CD1c-positive myeloid dendritic cell (primary cell): ENCODE measurements around the gene DLGAP4.
"Not testable (repeated sequence)": the region's sequence is repeated elsewhere in the genome, so short reads cannot be mapped to it uniquely, and the experiment has no call there.

ENCODE experiments used
- DNase-seq: peaks from one replicate; pipeline ENCODE4 v3.0.0-alpha.2; 2016; ENCODE audit errors: extremely low spot score

Gene DLGAP4

GRCh38 chr20:36377348-36378326, 71.5 kb downstream of the DLGAP4 start:
- no peak for DNase-seq

GRCh38 chr20:36378686-36379085, 72.5 kb downstream of the DLGAP4 start:
- no peak for DNase-seq

- DNase-seq = not testable (repeated sequence)
Measured at GRCh38 chr20:36379914-36380313, 73.8 kb downstream of the DLGAP4 start.

GRCh38 chr20:36384022-36384619, 78.0 kb downstream of the DLGAP4 start:
- DNase-seq = peak; percentile 53

GRCh38 chr20:36385503-36385902, 79.4 kb downstream of the DLGAP4 start:
- no peak for DNase-seq

GRCh38 chr20:36386236-36386635, 80.1 kb downstream of the DLGAP4 start:
- DNase-seq = no peak

- DNase-seq = no peak
Measured at GRCh38 chr20:36390269-36390668, 84.1 kb downstream of the DLGAP4 start.

GRCh38 chr20:36390719-36391415, 84.7 kb downstream of the DLGAP4 start:
- DNase-seq = no peak

GRCh38 chr20:36391456-36391855, 85.3 kb downstream of the DLGAP4 start:
- DNase-seq = no peak

GRCh38 chr20:36391955-36392354, 85.8 kb downstream of the DLGAP4 start:
- no peak for DNase-seq

GRCh38 chr20:36392989-36393388, 86.8 kb downstream of the DLGAP4 start:
- DNase-seq = no peak

GRCh38 chr20:36394340-36394965, 88.3 kb downstream of the DLGAP4 start:
- DNase-seq = no peak

- DNase-seq = no peak
Measured at GRCh38 chr20:36396340-36396739, 90.2 kb downstream of the DLGAP4 start.

GRCh38 chr20:36396847-36397630, 90.9 kb downstream of the DLGAP4 start:
- no peak for DNase-seq

GRCh38 chr20:36398515-36398914, 92.4 kb downstream of the DLGAP4 start:
- DNase-seq = no peak

- peak; percentile 22 for DNase-seq
Measured at GRCh38 chr20:36399147-36399968, 93.2 kb downstream of the DLGAP4 start.

GRCh38 chr20:36399969-36400545, 93.9 kb downstream of the DLGAP4 start:
- no peak for DNase-seq

- DNase-seq = no peak
Measured at GRCh38 chr20:36400909-36401735, 95.0 kb downstream of the DLGAP4 start.

- no peak for DNase-seq
Measured at GRCh38 chr20:36402708-36403107, 96.6 kb downstream of the DLGAP4 start.
